PC-9 (cell line): ENCODE measurements around the gene TRIM3.

ENCODE experiments used
- EZH2 ChIP-seq: fragments of 200-600 bp; sonication (generic); IDR thresholded peaks from 2 replicates; pipeline ENCODE4 v1.8.0; 2017; ENCODE audit warnings: antibody characterized with exemption, low read depth
- TF ChIP-seq, protein P1 (sequence below): fragments of 200-600 bp; sonication (generic); conservative IDR thresholded peaks from 2 replicates; pipeline ENCODE4 v1.6.1; 2017; ENCODE audit warnings: mixed run types, antibody characterized with exemption, mild to moderate bottlenecking, moderate library complexity

DNA sequence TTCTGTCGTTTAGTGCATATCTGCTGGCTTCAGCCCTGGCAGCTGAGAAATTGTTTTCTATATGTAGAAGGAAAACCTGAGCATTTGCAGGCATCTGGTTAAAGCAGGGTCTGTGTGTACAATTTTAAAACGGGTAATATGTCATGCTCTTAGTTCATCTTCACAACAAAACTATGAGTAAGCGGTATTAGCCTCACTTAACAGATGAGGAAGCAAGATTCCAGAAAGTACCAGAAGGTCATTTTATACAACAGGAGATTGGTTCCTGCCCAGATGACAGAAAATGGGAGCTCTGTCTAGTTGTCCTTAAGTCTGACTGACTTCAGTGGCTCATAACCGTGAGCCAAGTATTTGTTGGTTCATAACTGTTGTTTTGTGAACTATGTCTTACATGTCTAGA, 8.7 kb upstream of the TRIM3 start:
- TF ChIP-seq, protein P1, sequence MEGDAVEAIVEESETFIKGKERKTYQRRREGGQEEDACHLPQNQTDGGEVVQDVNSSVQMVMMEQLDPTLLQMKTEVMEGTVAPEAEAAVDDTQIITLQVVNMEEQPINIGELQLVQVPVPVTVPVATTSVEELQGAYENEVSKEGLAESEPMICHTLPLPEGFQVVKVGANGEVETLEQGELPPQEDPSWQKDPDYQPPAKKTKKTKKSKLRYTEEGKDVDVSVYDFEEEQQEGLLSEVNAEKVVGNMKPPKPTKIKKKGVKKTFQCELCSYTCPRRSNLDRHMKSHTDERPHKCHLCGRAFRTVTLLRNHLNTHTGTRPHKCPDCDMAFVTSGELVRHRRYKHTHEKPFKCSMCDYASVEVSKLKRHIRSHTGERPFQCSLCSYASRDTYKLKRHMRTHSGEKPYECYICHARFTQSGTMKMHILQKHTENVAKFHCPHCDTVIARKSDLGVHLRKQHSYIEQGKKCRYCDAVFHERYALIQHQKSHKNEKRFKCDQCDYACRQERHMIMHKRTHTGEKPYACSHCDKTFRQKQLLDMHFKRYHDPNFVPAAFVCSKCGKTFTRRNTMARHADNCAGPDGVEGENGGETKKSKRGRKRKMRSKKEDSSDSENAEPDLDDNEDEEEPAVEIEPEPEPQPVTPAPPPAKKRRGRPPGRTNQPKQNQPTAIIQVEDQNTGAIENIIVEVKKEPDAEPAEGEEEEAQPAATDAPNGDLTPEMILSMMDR, result no peak
- no peak for TF ChIP-seq EZH2
